DOHH2 (cell line): ENCODE results near the gene TMPRSS15.

ENCODE experiments used
- H3F3A ChIP-seq: fragments of 200-600 bp; sonication (generic), shearing (Covaris generic); 2 replicates; pipeline ENCODE4 v1.6.0; 2016; ENCODE audit warnings: antibody characterized with exemption, mild to moderate bottlenecking; ENCODE audit not compliant: control insufficient read depth, insufficient read depth
- H3K27ac ChIP-seq: fragments of 200-600 bp; sonication (generic); 2 replicates; pipeline ENCODE4 v1.5.1; 2014; ENCODE audit warnings: low read depth, mild to moderate bottlenecking, low read length, moderate library complexity
- H3K27me3 ChIP-seq: fragments of 200-600 bp; sonication (generic); 2 replicates; pipeline ENCODE4 v1.6.1; 2014; ENCODE audit warnings: mild to moderate bottlenecking, low read length, mixed read lengths; ENCODE audit not compliant: control insufficient read depth
- H3K36me3 ChIP-seq: fragments of 200-600 bp; sonication (generic); 2 replicates; pipeline ENCODE4 v1.6.1; 2014; ENCODE audit warnings: mild to moderate bottlenecking, low read length, moderate library complexity, mixed read lengths; ENCODE audit not compliant: control insufficient read depth
- H3K4me1 ChIP-seq: fragments of 200-600 bp; sonication (generic); 2 replicates; pipeline ENCODE4 v1.6.1; 2014; ENCODE audit warnings: mild to moderate bottlenecking, low read length, mixed read lengths; ENCODE audit not compliant: control insufficient read depth
- H3K4me2 ChIP-seq: fragments of 200-600 bp; sonication (generic); 2 replicates; pipeline ENCODE4 v1.6.0; 2014; ENCODE audit warnings: mild to moderate bottlenecking, low read length, moderate library complexity
- H3K4me3 ChIP-seq: fragments of 200-600 bp; sonication (generic); 2 replicates; pipeline ENCODE4 v1.5.1; 2014; ENCODE audit warnings: mild to moderate bottlenecking, low read length, mixed read lengths
- H3K79me2 ChIP-seq: fragments of 200-600 bp; sonication (generic); 2 replicates; pipeline ENCODE4 v1.6.1; 2014; ENCODE audit warnings: mild to moderate bottlenecking, low read length, mixed read lengths; ENCODE audit not compliant: control insufficient read depth
- H3K9me2 ChIP-seq: fragments of 200-600 bp; sonication (generic); replicated peaks from 2 replicates; pipeline ENCODE4 v1.6.1; 2014; ENCODE audit warnings: mild to moderate bottlenecking, low read length, mixed read lengths; ENCODE audit not compliant: control insufficient read depth
- H3K9me3 ChIP-seq: fragments of 200-600 bp; sonication (generic); 2 replicates; pipeline ENCODE4 v1.6.1; 2014; ENCODE audit warnings: antibody characterized with exemption, low read length, mixed read lengths; ENCODE audit not compliant: control insufficient read depth, insufficient read depth
- H4K20me1 ChIP-seq: fragments of 200-600 bp; sonication (generic); 2 replicates; pipeline ENCODE4 v1.6.0; 2014; ENCODE audit warnings: low read depth, mild to moderate bottlenecking, antibody characterized with exemption, low read length, moderate library complexity; ENCODE audit not compliant: control insufficient read depth, insufficient read depth
- CTCF ChIP-seq: fragments of 200-600 bp; sonication (generic); IDR thresholded peaks from one replicate; pipeline ENCODE4 v1.5.1; 2014; ENCODE audit warnings: antibody characterized with exemption, mild to moderate bottlenecking, low read depth, low read length; ENCODE audit not compliant: poor library complexity, severe bottlenecking
- EZH2phosphoT487 ChIP-seq: fragments of 200-600 bp; sonication (generic); IDR thresholded peaks from 2 replicates; pipeline ENCODE4 v1.6.1; 2017; ENCODE audit warnings: borderline replicate concordance, mild to moderate bottlenecking, antibody characterized with exemption, low read length, moderate library complexity, mixed read lengths

The TMPRSS15 gene

GRCh38 chr21:18228060-18228739 lies 175.4 kb downstream of the TMPRSS15 start:
- Histone ChIP-seq H3K79me2 (no peaks in the 10 kb centered on the region), H3K4me1 (no peaks in the 10 kb centered on the region), H4K20me1 (no peaks in the 10 kb centered on the region), H3K27me3 (no peaks in the 10 kb centered on the region), H3K27ac (no peak overlapping the region), H3F3A (no peaks in the 10 kb centered on the region), H3K9me3 (no peaks in the 10 kb centered on the region), H3K4me3 (no peak overlapping the region), H3K36me3 (no peaks in the 10 kb centered on the region), H3K4me2 (no peak overlapping the region), H3K9me2 (no peaks in the 10 kb centered on the region)
- TF ChIP-seq CTCF (no peak), EZH2phosphoT487 (no peak)

GRCh38 chr21:18222346-18222745 lies 181.2 kb downstream of the TMPRSS15 start:
- H3K4me3 ChIP-seq = no peak overlapping the region
- no peaks in the 10 kb centered on the region for H4K20me1 ChIP-seq
- TF ChIP-seq CTCF = no peak
- TF ChIP-seq EZH2phosphoT487 = no peak

GRCh38 chr21:18220498-18220897 lies 183.1 kb downstream of the TMPRSS15 start:
- Histone ChIP-seq H4K20me1 (no peaks in the 10 kb centered on the region), H3F3A (no peaks in the 10 kb centered on the region), H3K4me1 (no peaks in the 10 kb centered on the region), H3K9me3 (no peaks in the 10 kb centered on the region), H3K27me3 (no peaks in the 10 kb centered on the region), H3K36me3 (no peaks in the 10 kb centered on the region), H3K79me2 (no peaks in the 10 kb centered on the region), H3K4me2 (no peak overlapping the region), H3K9me2 (no peaks in the 10 kb centered on the region), H3K27ac (no peak overlapping the region), H3K4me3 (no peak overlapping the region)
- TF ChIP-seq CTCF (no peak), EZH2phosphoT487 (no peak)

More at GRCh38 chr21:18222346-18222745, 181.2 kb downstream of the TMPRSS15 start:
- Histone ChIP-seq H3K36me3 (no peaks in the 10 kb centered on the region), H3K79me2 (no peaks in the 10 kb centered on the region), H3F3A (no peaks in the 10 kb centered on the region), H3K27me3 (no peaks in the 10 kb centered on the region), H3K27ac (no peak overlapping the region), H3K4me2 (no peak overlapping the region), H3K9me3 (no peaks in the 10 kb centered on the region), H3K9me2 (no peaks in the 10 kb centered on the region), H3K4me1 (no peaks in the 10 kb centered on the region)
